COLO829 (cell line): ENCODE results near the gene GNAT2.

Experiments used
- DNase-seq: peaks from one replicate; pipeline ENCODE4 v3.0.0; 2012; ENCODE audit warnings: low spot score

GNAT2 gene

GRCh38 chr1:109610609-109611307, 8.7 kb downstream of the GNAT2 start:
- DNase-seq, result no peak

GRCh38 chr1:109609881-109610280, 9.5 kb downstream of the GNAT2 start:
- no peak for DNase-seq

GRCh38 chr1:109605381-109605780, 14.0 kb downstream of the GNAT2 start:
- DNase-seq, result no peak

GRCh38 chr1:109603229-109603628, 16.2 kb downstream of the GNAT2 start:
- DNase-seq, result no peak

GRCh38 chr1:109598655-109599054, 20.8 kb downstream of the GNAT2 start:
- no peak for DNase-seq

GRCh38 chr1:109598156-109598555, 21.3 kb downstream of the GNAT2 start:
- DNase-seq, result no peak

GRCh38 chr1:109595531-109595930, 23.9 kb downstream of the GNAT2 start:
- DNase-seq, result no peak

- no peak for DNase-seq
These were observed 26.5 kb downstream of the GNAT2 start for GRCh38 chr1:109592916-109593315.

GRCh38 chr1:109589679-109590078, 29.7 kb downstream of the GNAT2 start:
- DNase-seq, result no peak

GRCh38 chr1:109589177-109589576, 30.2 kb downstream of the GNAT2 start:
- no peak for DNase-seq

GRCh38 chr1:109586055-109586454, 33.4 kb downstream of the GNAT2 start:
- no peak for DNase-seq

- no peak for DNase-seq
These were observed 34.6 kb downstream of the GNAT2 start for GRCh38 chr1:109584766-109585165.

GRCh38 chr1:109582021-109582420, 37.4 kb downstream of the GNAT2 start:
- DNase-seq, result no peak

GRCh38 chr1:109579491-109579890, 39.9 kb downstream of the GNAT2 start:
- DNase-seq, result no peak

- no peak for DNase-seq
These were observed 40.4 kb downstream of the GNAT2 start for GRCh38 chr1:109578947-109579443.

GRCh38 chr1:109573785-109574184, 45.6 kb downstream of the GNAT2 start:
- no peak for DNase-seq

- DNase-seq, result no peak
These were observed 49.0 kb downstream of the GNAT2 start for GRCh38 chr1:109570414-109570813.

GRCh38 chr1:109569323-109569722, 50.1 kb downstream of the GNAT2 start:
- no peak for DNase-seq

- no peak for DNase-seq
These were observed 51.3 kb downstream of the GNAT2 start for GRCh38 chr1:109567877-109568672.

- no peak for DNase-seq
These were observed 52.4 kb downstream of the GNAT2 start for GRCh38 chr1:109566982-109567381.

- no peak for DNase-seq
These were observed 54.2 kb downstream of the GNAT2 start for GRCh38 chr1:109565241-109565640.

- DNase-seq, result no peak
These were observed 55.1 kb downstream of the GNAT2 start for GRCh38 chr1:109564194-109564878.

- DNase-seq, result no peak
These were observed 59.4 kb downstream of the GNAT2 start for GRCh38 chr1:109559995-109560394.
